Gastroesophageal sphincter (tissue), 3 donors: Measurements from ENCODE around the gene GNB5.

Experiments
- CTCF ChIP-seq, 4 experiments: fragments of 200-600 bp in 2 of 4; fragments of 450-650 bp in 2 of 4; sonication (generic) in 1 of 4; IDR thresholded peaks; one replicate each; pipeline ENCODE4 v1.5.1; 2017 to 2019; ENCODE audit warnings: antibody characterized with exemption in 4 of 4, mild to moderate bottlenecking in 2 of 4, moderate library complexity in 2 of 4
- EP300 ChIP-seq: sonication (generic); formaldehyde crosslinking; IDR thresholded peaks from one replicate; pipeline ENCODE4 v1.6.1; 2017; ENCODE audit warnings: antibody characterized with exemption, mild to moderate bottlenecking
- POLR2A ChIP-seq, 2 donors: fragments of 450-650 bp; IDR thresholded peaks; one replicate each; pipeline ENCODE4 v1.6.1; 2017; ENCODE audit warnings: antibody characterized with exemption in 2 of 2, mild to moderate bottlenecking in 2 of 2, moderate library complexity in 1 of 2

DNA sequence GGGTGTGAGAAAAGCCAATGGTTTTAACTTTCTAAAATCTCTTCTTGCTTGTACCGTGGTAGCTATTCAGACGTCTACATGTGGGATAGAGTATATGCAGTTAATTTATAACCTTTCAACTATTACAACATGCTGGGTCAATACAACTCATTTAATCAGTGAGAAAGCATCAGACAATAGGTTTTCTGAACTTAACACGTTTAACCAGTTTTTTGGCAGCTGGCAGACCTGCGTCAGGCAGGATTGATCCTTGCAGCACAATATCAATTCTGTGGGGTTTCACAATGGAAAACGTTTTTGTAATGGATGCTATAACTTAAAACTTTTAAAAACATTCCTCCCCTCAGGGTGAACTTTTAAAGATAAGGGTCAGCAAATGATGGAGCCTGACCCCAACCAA, 6.5 kb downstream of the GNB5 start:
- TF ChIP-seq POLR2A (IDR thresholded peaks at IDR 0.05) = no peak
- no peak for TF ChIP-seq CTCF (IDR thresholded peaks at IDR 0.05)
- TF ChIP-seq EP300 = no peak
